Hepatocyte (in vitro differentiated cells): ENCODE measurements around the gene BCAS3. TPM values are rescaled to one million over a fixed set of nuclear protein-coding genes. Genes with fewer than 3 reads are reported as not detected.

ENCODE experiments used
- DNase-seq: peaks from one replicate; pipeline ENCODE4 v3.0.0-alpha.2; 2016; ENCODE audit warnings: low spot score
- H2AFZ ChIP-seq: fragments of 200-600 bp; sonication (generic); 2 replicates; pipeline ENCODE4 v1.6.0; 2016; ENCODE audit warnings: antibody characterized with exemption, mild to moderate bottlenecking
- H3K27ac ChIP-seq: fragments of 200-600 bp; sonication (generic); 2 replicates; pipeline ENCODE4 v1.5.1; 2016; ENCODE audit warnings: mild to moderate bottlenecking
- H3K27me3 ChIP-seq: fragments of 200-600 bp; sonication (generic); 2 replicates; pipeline ENCODE4 v1.6.1; 2016
- H3K36me3 ChIP-seq: fragments of 200-600 bp; sonication (generic); replicated peaks from 2 replicates; pipeline ENCODE4 v1.5.1; 2016; ENCODE audit warnings: low read depth; ENCODE audit not compliant: insufficient read depth
- H3K4me1 ChIP-seq: fragments of 200-600 bp; sonication (generic); 2 replicates; pipeline ENCODE4 v1.5.1; 2016; ENCODE audit warnings: mild to moderate bottlenecking, moderate library complexity; ENCODE audit not compliant: insufficient read depth
- H3K4me2 ChIP-seq: fragments of 200-600 bp; sonication (generic); 2 replicates; pipeline ENCODE4 v1.6.0; 2016
- H3K4me3 ChIP-seq: fragments of 200-600 bp; sonication (generic); 2 replicates; pipeline ENCODE4 v1.5.1; 2016; ENCODE audit warnings: mild to moderate bottlenecking
- H3K79me2 ChIP-seq: fragments of 200-600 bp; sonication (generic); 2 replicates; pipeline ENCODE4 v1.6.0; 2017; ENCODE audit warnings: mild to moderate bottlenecking
- H3K9me2 ChIP-seq: fragments of 200-600 bp; sonication (generic); replicated peaks from 2 replicates; pipeline ENCODE4 v1.6.0; 2017; ENCODE audit warnings: mild to moderate bottlenecking; ENCODE audit not compliant: insufficient read depth
- H3K9me3 ChIP-seq: fragments of 200-600 bp; sonication (generic); 2 replicates; pipeline ENCODE4 v1.5.1; 2016; ENCODE audit warnings: low read depth, mild to moderate bottlenecking
- H4K20me1 ChIP-seq: fragments of 200-600 bp; sonication (generic); 2 replicates; pipeline ENCODE4 v1.6.0; 2016; ENCODE audit warnings: mild to moderate bottlenecking; ENCODE audit not compliant: insufficient read depth, poor library complexity, severe bottlenecking
- EZH2 ChIP-seq: fragments of 200-600 bp; sonication (generic); IDR thresholded peaks from 2 replicates; pipeline ENCODE4 v1.6.1; 2016; ENCODE audit warnings: antibody characterized with exemption, mild to moderate bottlenecking, borderline replicate concordance
- EZH2phosphoT487 ChIP-seq: fragments of 200-600 bp; sonication (generic); IDR thresholded peaks from one replicate; pipeline ENCODE4 v1.6.1; 2018; ENCODE audit warnings: antibody characterized with exemption, mild to moderate bottlenecking, low read depth, moderate library complexity; ENCODE audit not compliant: unreplicated experiment, severe bottlenecking
- WGBS: methylation state at CpG from one replicate; pipeline ENCODE4 v1.1.6; 2016; ENCODE audit warnings: low lambda C conversion rate; ENCODE audit errors: missing lambda C conversion rate; 5-methylcytosine and 5-hydroxymethylcytosine counted together
- polyA plus RNA-seq: library from polyadenylated mRNA; unstranded; fragments of >200 nt; fragmentation: Nextera tagmentation; extraction: Ambion mirVana; gene quantifications from 2 replicates; pipeline ENCODE4 v1.2.1, GENCODE V29; 2016
- total RNA-seq: library from RNA; depleted of rRNA; stranded (reverse); fragments of >200 nt; gene quantifications from 2 replicates; pipeline ENCODE4 v1.2.3, GENCODE V29; 2014
- TF ChIP-seq, protein P1 (sequence below): fragments of 200-600 bp; sonication (generic); IDR thresholded peaks from 2 replicates; pipeline ENCODE4 v1.5.1; 2016; ENCODE audit warnings: antibody characterized with exemption, mild to moderate bottlenecking; ENCODE audit not compliant: poor library complexity

Gene BCAS3
- total and polyA plus RNA-seq, 2 experiments from 2014 or later = 16.5 to 58.8 TPM

DNA sequence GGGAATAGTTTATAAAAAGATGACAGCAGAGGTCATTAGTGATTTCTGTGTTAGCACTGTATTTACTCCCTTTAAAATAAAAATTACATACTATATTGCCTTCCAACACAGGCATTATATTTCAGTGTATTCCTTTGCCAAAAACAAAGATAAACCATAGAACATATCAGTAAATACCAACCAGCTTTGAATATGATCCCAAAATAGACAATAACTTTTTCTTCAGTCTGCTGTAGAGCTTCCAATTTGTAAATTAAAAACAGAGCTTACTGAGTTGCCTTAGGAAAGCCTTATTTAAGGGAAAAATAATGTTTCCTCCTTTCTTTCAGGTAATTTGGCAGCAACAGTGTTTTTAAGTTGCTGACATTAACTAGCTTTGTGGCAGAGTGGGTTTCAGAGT lies 369.9 kb downstream of the BCAS3 start:
- no peak for DNase-seq
- Histone ChIP-seq H3K4me1 (peaks cover 7% of the 10 kb centered on the region), H3K4me3 (no peak overlapping the region), H3K79me2 (no peaks in the 10 kb centered on the region), H3K9me3 (no peaks in the 10 kb centered on the region), H2AFZ (no peak overlapping the region), H3K27ac (peak overlapping the region; percentile 28), H4K20me1 (no peaks in the 10 kb centered on the region), H3K4me2 (no peak overlapping the region), H3K36me3 (no peaks in the 10 kb centered on the region), H3K27me3 (no peaks in the 10 kb centered on the region), H3K9me2 (no peaks in the 10 kb centered on the region)
- TF ChIP-seq EZH2phosphoT487 (no peak), EZH2 (no peak)
- TF ChIP-seq, protein P1, sequence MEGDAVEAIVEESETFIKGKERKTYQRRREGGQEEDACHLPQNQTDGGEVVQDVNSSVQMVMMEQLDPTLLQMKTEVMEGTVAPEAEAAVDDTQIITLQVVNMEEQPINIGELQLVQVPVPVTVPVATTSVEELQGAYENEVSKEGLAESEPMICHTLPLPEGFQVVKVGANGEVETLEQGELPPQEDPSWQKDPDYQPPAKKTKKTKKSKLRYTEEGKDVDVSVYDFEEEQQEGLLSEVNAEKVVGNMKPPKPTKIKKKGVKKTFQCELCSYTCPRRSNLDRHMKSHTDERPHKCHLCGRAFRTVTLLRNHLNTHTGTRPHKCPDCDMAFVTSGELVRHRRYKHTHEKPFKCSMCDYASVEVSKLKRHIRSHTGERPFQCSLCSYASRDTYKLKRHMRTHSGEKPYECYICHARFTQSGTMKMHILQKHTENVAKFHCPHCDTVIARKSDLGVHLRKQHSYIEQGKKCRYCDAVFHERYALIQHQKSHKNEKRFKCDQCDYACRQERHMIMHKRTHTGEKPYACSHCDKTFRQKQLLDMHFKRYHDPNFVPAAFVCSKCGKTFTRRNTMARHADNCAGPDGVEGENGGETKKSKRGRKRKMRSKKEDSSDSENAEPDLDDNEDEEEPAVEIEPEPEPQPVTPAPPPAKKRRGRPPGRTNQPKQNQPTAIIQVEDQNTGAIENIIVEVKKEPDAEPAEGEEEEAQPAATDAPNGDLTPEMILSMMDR = no peak

DNA sequence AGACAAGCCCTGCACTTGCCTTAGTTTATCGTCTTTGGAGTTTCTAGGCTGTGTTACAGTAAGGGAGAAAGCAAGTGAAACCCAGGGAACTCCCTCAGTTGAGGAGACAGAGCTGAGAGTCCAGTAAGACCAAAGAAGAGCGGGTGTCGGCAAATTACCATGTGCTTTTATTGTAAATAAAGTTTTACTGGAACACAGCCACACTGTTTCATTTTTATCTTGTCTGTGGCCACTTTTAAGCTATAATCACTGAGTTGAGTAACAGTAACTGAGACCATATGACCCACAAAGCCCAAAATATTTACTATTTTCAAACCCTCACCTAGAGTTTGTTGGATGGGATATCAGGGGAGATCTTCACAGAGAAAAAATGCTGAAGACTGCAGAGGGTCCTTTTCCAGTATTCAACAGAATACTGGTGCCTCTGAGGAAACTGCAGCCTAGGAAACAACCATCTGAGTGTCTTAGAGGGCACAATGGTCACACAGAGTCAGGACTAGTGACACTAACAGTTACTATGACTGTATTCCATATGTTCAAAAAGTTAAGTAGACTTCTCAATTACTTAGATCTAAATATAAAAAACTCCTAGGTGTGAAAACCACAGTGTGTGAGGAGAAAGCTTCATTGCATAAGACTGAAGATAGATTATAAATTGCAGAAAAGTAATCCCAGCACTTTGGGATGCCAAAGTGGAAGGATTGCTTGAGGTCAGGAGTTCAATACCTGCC lies 370.9 kb downstream of the BCAS3 start:
- Histone ChIP-seq H4K20me1 (no peaks in the 10 kb centered on the region), H3K27ac (peak overlapping the region; percentile 28), H3K27me3 (no peaks in the 10 kb centered on the region), H3K4me2 (peak overlapping the region; percentile 18), H3K9me3 (no peaks in the 10 kb centered on the region), H3K36me3 (no peaks in the 10 kb centered on the region), H2AFZ (no peak overlapping the region), H3K79me2 (no peaks in the 10 kb centered on the region), H3K4me3 (no peak overlapping the region), H3K9me2 (no peaks in the 10 kb centered on the region), H3K4me1 (peaks cover 7% of the 10 kb centered on the region)
- no peak for DNase-seq
- TF ChIP-seq EZH2 = no peak
- TF ChIP-seq, protein P1 = no peak
- 51% methylated on average over 3 of the region's 3 CpGs for WGBS

DNA sequence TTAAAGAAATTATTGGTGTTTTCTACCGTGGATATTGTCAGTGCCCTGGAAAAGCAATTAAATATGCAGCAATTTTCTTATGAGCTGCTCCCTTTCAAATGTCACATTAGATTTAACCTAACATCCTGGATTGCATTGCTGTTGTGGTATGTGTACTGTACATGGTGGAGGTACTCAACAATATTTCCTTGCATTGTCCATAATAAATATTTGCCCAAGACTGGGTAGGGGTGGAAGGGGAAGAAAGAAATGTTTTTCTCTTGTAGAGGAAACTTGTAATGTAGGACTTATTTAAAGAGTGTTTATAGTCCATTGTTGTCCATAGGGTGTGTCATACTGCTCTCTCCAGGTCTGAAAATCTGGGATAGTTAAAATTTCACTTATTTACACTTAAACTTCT lies 375.8 kb downstream of the BCAS3 start:
- H3K4me2 ChIP-seq = no peak overlapping the region
- no peak for DNase-seq
- no peak overlapping the region for H2AFZ ChIP-seq
- no peak overlapping the region for H3K27ac ChIP-seq
- no peaks in the 10 kb centered on the region for H3K27me3 ChIP-seq
- no peaks in the 10 kb centered on the region for H4K20me1 ChIP-seq
- no peak overlapping the region for H3K4me3 ChIP-seq
- TF ChIP-seq EZH2phosphoT487 (no peak), EZH2 (no peak)
- TF ChIP-seq, protein P1 = no peak
- H3K9me2 ChIP-seq = no peaks in the 10 kb centered on the region
- no peaks in the 10 kb centered on the region for H3K9me3 ChIP-seq
- no peaks in the 10 kb centered on the region for H3K79me2 ChIP-seq
- 37% methylated on average over 1 of the region's 1 CpG for WGBS
- H3K4me1 ChIP-seq = peaks cover 2% of the 10 kb centered on the region
- H3K36me3 ChIP-seq = no peaks in the 10 kb centered on the region
